SU-DHL-6 (cell line): Measurements from ENCODE around the gene ARL8B.

ENCODE experiments used
- EZH2phosphoT487 ChIP-seq: fragments of 200-600 bp; sonication (generic), shearing (Covaris generic); conservative IDR thresholded peaks from 2 replicates; pipeline ENCODE4 v1.6.1; 2018; ENCODE audit warnings: mild to moderate bottlenecking, antibody characterized with exemption, low read length, moderate library complexity, mixed read lengths
- TF ChIP-seq, protein P1 (sequence below): fragments of 200-600 bp; sonication (generic); IDR thresholded peaks from one replicate; pipeline ENCODE4 v1.5.1; 2017; ENCODE audit warnings: antibody characterized with exemption, mild to moderate bottlenecking, low read length, moderate library complexity; ENCODE audit not compliant: insufficient read depth, poor library complexity, severe bottlenecking

DNA sequence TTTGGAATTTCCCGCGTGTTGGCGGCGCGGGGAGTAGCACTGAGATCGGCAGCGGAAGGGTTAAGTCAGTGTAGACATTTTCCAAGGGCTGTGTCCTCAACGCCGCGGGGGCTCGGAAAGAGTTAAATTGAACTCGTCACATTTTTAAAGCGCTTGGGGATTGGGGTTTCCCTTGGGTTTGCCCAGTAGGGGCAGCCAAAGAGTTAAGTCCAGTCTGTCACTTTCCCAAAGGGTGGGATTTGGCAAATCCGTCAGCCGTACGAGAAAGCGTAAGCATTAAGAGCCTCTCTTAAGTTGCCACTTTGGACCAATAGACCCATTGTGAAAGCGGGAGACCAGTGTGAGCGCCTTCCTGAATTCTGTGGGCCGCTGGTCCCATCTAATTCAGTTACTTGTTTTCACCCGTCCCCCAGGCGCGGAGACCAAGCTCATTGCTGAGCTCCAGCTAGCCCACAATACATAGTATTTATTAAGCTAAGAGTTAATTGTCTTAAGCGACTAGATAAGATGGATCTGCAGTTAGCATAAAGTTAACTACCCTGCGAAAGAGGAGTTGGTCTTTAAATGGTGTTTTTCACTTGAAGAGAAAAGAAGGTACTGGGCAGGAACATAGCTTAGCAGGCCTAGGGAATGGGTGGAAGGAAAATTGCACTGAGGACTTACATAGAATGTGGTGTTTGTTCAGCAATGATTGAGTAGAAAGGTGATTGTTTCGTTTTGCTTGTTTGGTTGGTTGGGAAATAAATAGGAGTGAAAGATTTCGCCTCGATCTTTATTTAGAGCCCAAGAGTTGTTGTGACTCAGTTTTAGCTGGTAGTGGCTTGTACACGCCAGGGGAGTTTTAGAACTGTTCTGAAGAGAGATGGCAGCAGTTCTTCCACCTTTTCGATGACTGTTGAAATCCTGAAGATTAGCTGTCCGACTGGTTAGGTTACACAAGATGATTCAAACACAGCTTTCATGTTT lies 932 bp downstream of the ARL8B start:
- TF ChIP-seq, protein P1, sequence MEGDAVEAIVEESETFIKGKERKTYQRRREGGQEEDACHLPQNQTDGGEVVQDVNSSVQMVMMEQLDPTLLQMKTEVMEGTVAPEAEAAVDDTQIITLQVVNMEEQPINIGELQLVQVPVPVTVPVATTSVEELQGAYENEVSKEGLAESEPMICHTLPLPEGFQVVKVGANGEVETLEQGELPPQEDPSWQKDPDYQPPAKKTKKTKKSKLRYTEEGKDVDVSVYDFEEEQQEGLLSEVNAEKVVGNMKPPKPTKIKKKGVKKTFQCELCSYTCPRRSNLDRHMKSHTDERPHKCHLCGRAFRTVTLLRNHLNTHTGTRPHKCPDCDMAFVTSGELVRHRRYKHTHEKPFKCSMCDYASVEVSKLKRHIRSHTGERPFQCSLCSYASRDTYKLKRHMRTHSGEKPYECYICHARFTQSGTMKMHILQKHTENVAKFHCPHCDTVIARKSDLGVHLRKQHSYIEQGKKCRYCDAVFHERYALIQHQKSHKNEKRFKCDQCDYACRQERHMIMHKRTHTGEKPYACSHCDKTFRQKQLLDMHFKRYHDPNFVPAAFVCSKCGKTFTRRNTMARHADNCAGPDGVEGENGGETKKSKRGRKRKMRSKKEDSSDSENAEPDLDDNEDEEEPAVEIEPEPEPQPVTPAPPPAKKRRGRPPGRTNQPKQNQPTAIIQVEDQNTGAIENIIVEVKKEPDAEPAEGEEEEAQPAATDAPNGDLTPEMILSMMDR: no peak
- no peak for TF ChIP-seq EZH2phosphoT487
